MG63 (cell line): ENCODE data around the gene TRIM17. TPM values are rescaled to one million over a fixed set of nuclear protein-coding genes. Genes with fewer than 3 reads are reported as not detected.

Experiments
- DNase-seq: peaks from one replicate; pipeline ENCODE4 v3.0.0-alpha.2; 2020
- H3K27me3 ChIP-seq: fragments of 250-450 bp; sonication (Bioruptor Pico); 2 replicates; pipeline ENCODE4 v1.5.1; 2020; ENCODE audit warnings: mild to moderate bottlenecking, moderate library complexity
- H3K36me3 ChIP-seq: fragments of 250-450 bp; sonication (Bioruptor Pico); 2 replicates; pipeline ENCODE4 v1.5.1; 2020; ENCODE audit warnings: mild to moderate bottlenecking, moderate library complexity
- H3K4me3 ChIP-seq: fragments of 250-450 bp; sonication (Bioruptor Pico); 2 replicates; pipeline ENCODE4 v1.5.1; 2020; ENCODE audit warnings: mild to moderate bottlenecking, moderate library complexity
- H3K9me3 ChIP-seq: fragments of 250-450 bp; sonication (Bioruptor Pico); 2 replicates; pipeline ENCODE4 v1.5.1; 2020; ENCODE audit warnings: mild to moderate bottlenecking, moderate library complexity
- total RNA-seq: library from RNA; depleted of rRNA; stranded (reverse); fragments of >200 nt; shearing (Covaris generic); gene quantifications from 2 replicates; pipeline ENCODE4 v1.2.3, GENCODE V29; 2014; ENCODE audit warnings: low replicate concordance; rRNA removed

Gene TRIM17
- not detected in 2 replicates for total RNA-seq

DNA sequence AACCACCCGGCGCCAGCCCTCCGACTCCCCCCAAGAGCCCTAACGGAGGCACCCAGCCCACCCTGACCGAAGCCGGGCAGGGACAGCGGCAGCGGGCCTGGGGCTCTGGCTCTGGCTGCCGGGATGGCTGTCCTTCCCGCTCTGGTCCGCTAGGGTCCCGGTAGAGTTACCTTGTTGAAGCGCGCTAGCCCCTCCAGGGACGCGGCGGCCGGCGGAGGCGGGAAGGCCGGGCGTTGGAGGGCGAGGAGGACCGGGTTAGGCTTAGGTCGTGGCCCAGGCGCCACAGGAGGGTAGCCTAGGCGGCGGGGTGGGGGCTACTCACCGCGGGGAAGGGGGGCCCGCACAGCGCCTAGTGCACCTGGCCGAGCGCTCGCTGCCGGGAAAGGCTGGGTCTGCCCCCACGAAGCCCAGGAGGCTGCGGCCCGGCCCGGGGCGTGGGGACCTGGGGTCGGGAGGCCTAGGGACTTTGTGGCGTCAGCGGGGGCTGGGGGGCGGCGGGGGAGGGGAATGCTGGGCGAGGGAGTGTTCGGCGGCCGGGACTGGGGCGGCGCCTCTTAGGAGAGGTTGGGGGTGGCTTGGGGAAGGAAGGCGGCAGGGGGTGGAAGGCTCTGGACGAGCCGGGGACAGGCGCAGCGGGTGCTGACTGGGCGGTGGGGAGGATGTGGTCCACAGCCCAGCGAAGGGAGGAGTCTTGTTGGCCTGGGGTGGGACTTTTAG lies at the start of gene TRIM17:
TRIM17 (minus strand) TSS at position 645 of the 717 bp plus-strand sequence. CDS start 1,789 bp downstream, outside the sequence.
- Histone ChIP-seq H3K36me3 (no peaks in the 10 kb centered on the region), H3K4me3 (peak within 1 kb of the TSS; percentile 30), H3K9me3 (no peaks in the 10 kb centered on the region), H3K27me3 (peaks cover 4% of the 10 kb centered on the region; the same call in 1 of the 2 replicates)
- DNase-seq = peak; percentile 39

- H3K36me3 ChIP-seq = no peaks in the 10 kb centered on the region
- H3K9me3 ChIP-seq = no peaks in the 10 kb centered on the region
- DNase-seq = no peak
- no peak overlapping the region for H3K4me3 ChIP-seq
- H3K27me3 ChIP-seq = peaks cover 31% of the 10 kb centered on the region
Measured at GRCh38 chr1:228465571-228466146, 49.0 kb upstream of the TRIM17 start.

GRCh38 chr1:228465141-228465540 lies 48.5 kb upstream of the TRIM17 start:
- peaks cover 31% of the 10 kb centered on the region for H3K27me3 ChIP-seq
- no peak overlapping the region for H3K4me3 ChIP-seq
- no peaks in the 10 kb centered on the region for H3K36me3 ChIP-seq
- no peak for DNase-seq
- H3K9me3 ChIP-seq = no peaks in the 10 kb centered on the region

DNA sequence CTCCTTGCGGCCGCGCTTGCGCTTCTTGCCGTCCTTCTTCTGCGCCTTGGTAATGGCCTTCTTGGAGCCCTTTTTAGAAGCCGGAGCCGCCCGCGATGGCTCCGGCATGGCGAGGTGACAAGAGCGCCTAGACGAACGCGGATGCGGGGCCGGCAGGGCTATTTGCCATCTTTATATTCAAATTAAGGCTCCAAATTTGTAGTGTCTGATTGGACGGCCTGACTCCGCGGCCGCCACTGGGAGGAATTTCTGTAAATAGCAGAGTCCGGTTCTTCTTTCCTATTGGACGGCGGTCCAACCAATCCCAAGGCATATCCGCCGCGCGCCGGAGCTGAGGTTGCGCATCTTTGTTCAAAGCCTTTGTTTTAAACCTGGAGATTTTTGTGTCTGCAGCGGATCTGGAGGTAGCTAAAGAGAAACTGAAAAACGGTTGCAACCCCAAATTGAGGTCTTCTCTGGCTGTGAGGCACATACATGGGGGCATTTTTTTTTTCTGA lies 47.9 kb upstream of the TRIM17 start:
- Histone ChIP-seq H3K27me3 (peaks cover 31% of the 10 kb centered on the region), H3K36me3 (no peaks in the 10 kb centered on the region), H3K4me3 (peak overlapping the region; percentile 46), H3K9me3 (no peaks in the 10 kb centered on the region)
- DNase-seq = peak; percentile 67

DNA sequence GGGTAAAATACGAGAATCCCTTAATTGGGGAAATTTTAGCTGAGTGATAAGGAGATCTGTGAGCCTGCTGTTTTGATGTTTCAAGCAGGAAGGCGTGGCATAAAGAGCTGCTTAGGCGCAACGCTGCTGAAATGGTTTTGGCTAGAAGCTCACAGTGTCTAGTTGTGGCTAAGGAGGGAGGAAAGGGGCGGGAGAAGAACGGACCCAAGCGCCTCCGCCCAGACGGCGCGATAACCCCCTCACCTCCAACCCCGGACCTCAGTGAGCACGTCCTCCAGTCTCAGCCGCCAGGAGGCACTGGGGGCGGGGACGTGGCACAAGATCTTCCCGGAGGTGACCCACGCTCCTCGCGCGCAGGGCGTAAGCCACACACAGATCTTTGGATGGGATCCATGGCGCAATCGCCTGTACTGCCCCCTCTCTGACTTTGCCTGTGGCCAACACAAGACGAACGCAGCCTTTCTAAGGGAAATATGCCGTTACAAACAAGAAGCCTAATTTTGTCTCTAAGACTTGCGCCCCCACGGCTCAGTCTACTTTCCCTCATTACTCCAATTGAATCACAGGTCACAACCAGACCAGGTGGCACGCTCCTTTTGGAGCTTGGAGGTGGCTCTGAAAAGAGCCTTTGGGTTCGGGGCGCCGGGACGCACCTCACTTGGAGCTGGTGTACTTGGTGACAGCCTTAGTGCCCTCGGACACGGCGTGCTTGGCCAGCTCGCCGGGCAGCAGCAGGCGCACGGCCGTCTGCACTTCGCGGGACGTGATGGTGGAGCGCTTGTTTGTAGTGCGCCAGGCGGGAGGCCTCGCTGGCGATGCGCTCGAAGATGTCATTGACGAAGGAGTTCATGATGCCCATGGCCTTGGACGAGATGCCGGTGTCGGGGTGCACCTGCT lies 47.1 kb upstream of the TRIM17 start:
- H3K27me3 ChIP-seq = peaks cover 31% of the 10 kb centered on the region
- DNase-seq = peak; percentile 61

GRCh38 chr1:228463009-228463558 lies 46.4 kb upstream of the TRIM17 start:
- no peak for DNase-seq
- no peaks in the 10 kb centered on the region for H3K36me3 ChIP-seq
- peaks cover 31% of the 10 kb centered on the region for H3K27me3 ChIP-seq
- peak overlapping the region; percentile 46 for H3K4me3 ChIP-seq
- H3K9me3 ChIP-seq = no peaks in the 10 kb centered on the region

More for the DNA sequence above, 47.1 kb upstream of the TRIM17 start:
- Histone ChIP-seq H3K36me3 (no peaks in the 10 kb centered on the region), H3K4me3 (peak overlapping the region; percentile 46), H3K9me3 (no peaks in the 10 kb centered on the region)

DNA sequence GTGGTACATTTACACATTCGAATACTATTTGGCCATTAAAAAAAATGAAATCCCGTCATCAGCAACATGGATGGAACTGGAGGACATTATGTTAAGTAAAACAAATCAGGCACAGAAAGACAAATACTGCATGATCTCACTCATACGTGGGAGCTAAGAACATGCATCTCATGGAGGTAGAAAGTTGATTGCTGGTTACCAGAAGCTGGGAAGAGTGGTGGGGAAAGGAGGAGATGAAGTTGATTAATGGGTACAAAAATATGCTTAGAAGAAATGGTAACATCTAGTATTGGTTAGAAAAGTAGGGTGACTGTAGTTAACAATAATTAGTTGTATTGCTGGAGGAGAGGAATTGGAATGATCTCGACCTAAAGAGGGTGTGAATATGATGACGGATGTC lies 45.9 kb upstream of the TRIM17 start:
- H3K36me3 ChIP-seq = no peaks in the 10 kb centered on the region
- no peak for DNase-seq
- no peaks in the 10 kb centered on the region for H3K9me3 ChIP-seq
- H3K27me3 ChIP-seq = peaks cover 31% of the 10 kb centered on the region
- H3K4me3 ChIP-seq = no peak overlapping the region

GRCh38 chr1:228460821-228461220 lies 44.2 kb upstream of the TRIM17 start:
- no peaks in the 10 kb centered on the region for H3K36me3 ChIP-seq
- no peak overlapping the region for H3K4me3 ChIP-seq
- DNase-seq = no peak
- H3K9me3 ChIP-seq = no peaks in the 10 kb centered on the region
- peaks cover 22% of the 10 kb centered on the region for H3K27me3 ChIP-seq

- Histone ChIP-seq H3K9me3 (no peaks in the 10 kb centered on the region), H3K4me3 (peak overlapping the region; percentile 90), H3K27me3 (peaks cover 7% of the 10 kb centered on the region), H3K36me3 (peaks cover 6% of the 10 kb centered on the region; the same call in 1 of the 2 replicates)
- DNase-seq = peak; percentile 84
Measured at GRCh38 chr1:228459091-228459993, 42.7 kb upstream of the TRIM17 start.

GRCh38 chr1:228457396-228458176 lies 40.9 kb upstream of the TRIM17 start:
- H3K27me3 ChIP-seq = no peaks in the 10 kb centered on the region; the same call in 1 of the 2 replicates
- peak; percentile 94 for DNase-seq
- H3K9me3 ChIP-seq = no peaks in the 10 kb centered on the region
- peak overlapping the region; percentile 90 for H3K4me3 ChIP-seq
- peaks cover 9% of the 10 kb centered on the region; the same call in 1 of the 2 replicates for H3K36me3 ChIP-seq

GRCh38 chr1:228457017-228457395 lies 40.3 kb upstream of the TRIM17 start:
- Histone ChIP-seq H3K9me3 (no peaks in the 10 kb centered on the region), H3K27me3 (no peaks in the 10 kb centered on the region; the same call in 1 of the 2 replicates), H3K36me3 (peaks cover 9% of the 10 kb centered on the region; the same call in 1 of the 2 replicates), H3K4me3 (peak overlapping the region; percentile 90)
- DNase-seq = no peak

GRCh38 chr1:228456252-228457016 lies 39.8 kb upstream of the TRIM17 start:
- DNase-seq = no peak
- Histone ChIP-seq H3K36me3 (peaks cover 9% of the 10 kb centered on the region; the same call in 1 of the 2 replicates), H3K4me3 (peak overlapping the region; percentile 90), H3K9me3 (no peaks in the 10 kb centered on the region), H3K27me3 (no peaks in the 10 kb centered on the region; the same call in 1 of the 2 replicates)

GRCh38 chr1:228455715-228456114 lies 39.1 kb upstream of the TRIM17 start:
- DNase-seq = no peak
- Histone ChIP-seq H3K27me3 (no peaks in the 10 kb centered on the region), H3K9me3 (no peaks in the 10 kb centered on the region), H3K4me3 (peak overlapping the region; percentile 90), H3K36me3 (peaks cover 9% of the 10 kb centered on the region; the same call in 1 of the 2 replicates)

DNA sequence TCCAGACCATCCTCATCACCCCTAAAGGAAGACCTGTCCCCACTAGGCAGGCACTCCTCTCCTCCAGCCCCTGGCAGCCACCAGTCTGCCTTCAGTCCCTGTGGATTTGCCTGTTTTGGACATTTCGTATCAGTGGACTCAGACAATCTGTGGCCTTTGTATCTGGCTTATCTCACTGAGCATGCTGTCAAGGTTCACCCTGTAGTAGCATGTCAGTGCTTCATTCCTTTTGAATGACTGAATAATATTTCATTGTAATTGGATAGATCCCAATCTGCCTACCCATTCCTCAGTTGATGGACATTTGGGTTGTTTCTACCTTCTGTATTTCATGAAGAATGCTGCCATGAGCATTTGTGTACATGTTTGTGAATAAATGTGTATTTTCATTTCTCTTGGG lies 37.6 kb upstream of the TRIM17 start:
- no peaks in the 10 kb centered on the region for H3K27me3 ChIP-seq
- DNase-seq = no peak
- no peaks in the 10 kb centered on the region for H3K9me3 ChIP-seq
- H3K36me3 ChIP-seq = peaks cover 9% of the 10 kb centered on the region; the same call in 1 of the 2 replicates
- H3K4me3 ChIP-seq = no peak overlapping the region
